HG03469 (cell line): ENCODE measurements around the gene ZNF124.
"Not testable (repeated sequence)": the region's sequence is repeated elsewhere in the genome, so short reads cannot be mapped to it uniquely, and the experiment has no call there.

ENCODE experiments used
- ATAC-seq: cut with Tn5 transposase; IDR thresholded peaks from one replicate; pipeline ENCODE4 v1.9.1; 2021; ENCODE audit warnings: mild to moderate bottlenecking, moderate library complexity, moderate number of reproducible peaks; ENCODE audit not compliant: unreplicated experiment

Gene ZNF124

DNA sequence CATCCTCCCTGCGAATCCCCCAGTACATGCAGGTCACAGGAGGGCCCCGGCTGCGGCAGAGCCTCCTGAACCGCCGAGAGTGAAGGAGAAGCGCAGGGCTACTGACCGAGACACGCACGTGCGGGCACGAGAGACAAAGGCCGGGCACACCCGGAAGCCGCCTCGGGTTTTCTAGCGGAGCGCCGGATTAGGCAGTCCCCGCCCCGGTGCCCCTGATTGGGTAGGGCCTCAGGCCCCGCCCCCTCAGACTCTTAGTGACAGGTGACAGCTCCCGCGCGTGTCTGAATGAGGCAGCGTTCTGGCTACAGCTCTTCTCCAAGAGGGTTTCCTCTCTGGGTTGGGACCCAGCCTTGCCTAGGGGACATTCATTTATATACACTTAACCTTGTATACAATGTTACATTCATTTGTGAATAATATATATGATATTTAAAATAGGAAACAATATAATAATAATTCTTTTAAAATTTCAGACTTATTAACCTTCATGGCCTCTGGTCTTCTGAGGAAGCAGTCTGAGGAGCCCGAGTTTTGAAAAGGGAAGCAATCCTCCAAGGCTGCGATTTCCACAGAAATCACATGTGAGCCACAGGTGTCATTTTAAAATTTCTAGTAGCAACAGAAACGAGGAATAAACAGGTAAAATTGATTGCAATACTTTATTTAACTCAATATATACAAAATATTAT is at the start of gene ZNF124:
Gene ZNF124 (minus strand): TSS at position 146 of the 689 bp plus-strand sequence. CDS start 143 bp downstream, at position 3.
- peak; percentile 96 for ATAC-seq

DNA sequence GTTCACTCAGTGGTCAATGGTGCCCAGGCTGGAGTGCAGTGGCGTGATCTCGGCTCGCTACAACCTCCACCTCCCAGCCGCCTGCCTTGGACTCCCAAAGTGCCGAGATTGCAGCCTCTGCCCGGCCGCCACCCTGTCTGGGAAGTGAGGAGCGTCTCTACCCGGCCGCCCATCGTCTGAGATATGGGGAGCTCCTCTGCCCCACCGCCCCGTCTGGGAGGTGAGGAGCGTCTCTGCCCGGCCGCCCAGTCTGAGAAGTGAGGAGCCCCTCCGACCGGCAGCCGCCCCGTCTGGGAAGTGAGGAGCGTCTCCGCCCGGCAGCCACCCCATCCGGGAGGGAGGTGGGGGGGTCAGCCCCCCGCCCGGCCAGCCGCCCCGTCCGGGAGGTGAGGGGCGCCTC is 48.5 kb upstream of the ZNF124 start:
- ATAC-seq = not testable (repeated sequence)

DNA sequence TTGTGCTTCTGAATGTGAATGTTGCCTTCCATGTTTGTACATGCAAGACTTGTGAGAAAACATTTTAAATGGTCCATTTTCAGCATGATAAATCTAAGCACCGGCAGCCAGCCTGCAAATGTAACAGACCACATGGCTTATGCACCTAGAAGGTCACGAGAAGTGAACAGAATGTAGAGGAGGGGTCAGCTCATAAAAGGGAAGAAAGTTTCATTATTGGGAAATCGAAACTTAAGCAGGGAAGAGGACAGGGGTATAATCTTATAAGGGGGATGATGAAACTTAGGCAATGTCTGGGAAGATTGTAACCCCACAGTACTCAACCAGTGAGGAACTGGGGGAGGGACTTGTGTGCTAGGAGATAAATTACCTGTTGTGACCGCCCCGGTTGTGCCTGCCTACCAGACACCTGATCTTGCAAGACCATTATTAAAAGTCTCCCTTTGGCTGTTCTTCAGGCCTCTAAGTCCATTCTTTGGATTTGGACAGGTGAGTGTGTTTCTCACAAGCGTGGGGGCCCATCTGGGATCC is 46.4 kb upstream of the ZNF124 start:
- ATAC-seq = no peak

DNA sequence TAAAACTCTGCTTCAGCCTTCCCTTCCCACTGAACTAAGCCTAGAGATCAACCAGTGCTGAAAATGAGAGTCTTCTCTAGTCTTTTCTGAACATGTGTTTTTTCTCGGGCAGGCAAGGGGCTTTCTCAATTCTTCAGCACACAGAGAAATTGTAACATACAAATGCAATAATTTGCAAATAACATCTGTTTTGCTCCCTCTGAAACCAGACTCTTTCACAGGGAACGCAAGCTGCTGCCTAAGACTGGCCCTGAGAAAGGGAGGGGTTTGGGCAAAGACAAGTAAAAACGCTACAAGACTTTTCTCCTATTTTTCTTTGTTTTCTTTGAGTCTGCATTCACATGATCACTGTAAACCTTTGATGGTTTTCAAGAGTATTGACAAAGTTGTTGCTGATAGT is 44.4 kb upstream of the ZNF124 start:
- ATAC-seq = no peak

DNA sequence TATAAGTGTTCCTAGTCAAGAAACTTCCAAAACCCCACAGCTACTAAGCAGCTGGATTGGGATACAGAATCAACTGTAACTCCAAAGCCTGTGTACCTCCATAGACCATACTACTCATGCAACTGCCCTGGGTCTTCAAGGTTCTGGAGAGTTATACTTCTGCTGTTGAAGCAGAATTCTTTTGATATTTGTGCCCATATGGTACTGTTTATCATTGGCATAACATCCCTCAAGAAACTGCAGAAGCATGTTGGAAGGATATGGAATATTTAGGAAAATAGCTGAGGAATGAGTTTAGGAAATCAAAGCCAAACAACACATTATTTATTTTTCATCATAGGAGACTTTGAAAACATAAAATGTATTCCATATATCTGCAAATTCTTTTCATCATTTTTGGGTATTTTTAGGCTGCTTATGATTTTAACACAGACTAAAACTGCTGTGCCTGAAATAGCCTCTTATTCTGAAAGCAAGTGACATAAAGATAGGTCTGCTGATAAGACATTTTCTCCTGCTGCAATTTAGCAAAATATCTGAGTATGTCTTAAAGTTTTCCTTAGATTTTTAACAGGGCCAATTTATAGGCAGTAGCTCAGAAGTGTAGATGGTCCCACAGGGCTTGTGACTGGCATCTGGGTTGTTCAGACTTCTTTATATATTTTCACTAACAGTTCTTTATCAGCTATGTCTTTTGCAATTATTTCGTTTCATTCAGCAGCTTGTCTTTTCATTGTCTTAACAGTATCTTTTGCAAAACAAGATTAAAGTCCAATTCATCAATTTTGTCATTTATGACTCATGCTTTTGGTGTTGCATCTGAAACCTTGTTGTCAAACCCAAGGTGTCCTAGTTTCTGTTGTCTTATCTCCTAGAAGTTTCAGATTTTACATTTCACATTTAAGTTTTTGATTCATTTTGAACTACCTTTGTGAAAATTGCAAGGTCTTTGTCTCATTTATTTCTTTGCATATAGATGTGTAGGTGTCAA is 41.1 kb upstream of the ZNF124 start:
- no peak for ATAC-seq

DNA sequence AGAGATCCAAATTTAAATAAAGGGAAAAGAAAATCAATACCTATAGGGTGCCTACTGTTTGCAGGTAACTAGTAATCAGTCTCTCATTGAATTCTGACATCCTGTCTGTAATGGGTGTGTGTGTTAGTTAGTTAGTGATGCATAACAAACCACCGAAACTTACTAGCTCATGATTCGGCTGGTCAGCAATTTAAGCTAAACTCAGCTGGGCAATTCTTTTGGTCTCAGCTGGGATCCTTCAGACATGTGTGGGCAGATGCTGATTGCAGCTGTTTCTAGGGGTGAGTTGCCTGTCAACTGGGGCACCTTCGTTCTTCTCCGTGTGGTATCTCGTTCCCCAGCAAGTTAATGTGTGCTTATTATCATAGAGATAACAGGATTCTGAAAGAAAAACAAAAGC is 40.2 kb upstream of the ZNF124 start:
- ATAC-seq = peak; percentile 51

DNA sequence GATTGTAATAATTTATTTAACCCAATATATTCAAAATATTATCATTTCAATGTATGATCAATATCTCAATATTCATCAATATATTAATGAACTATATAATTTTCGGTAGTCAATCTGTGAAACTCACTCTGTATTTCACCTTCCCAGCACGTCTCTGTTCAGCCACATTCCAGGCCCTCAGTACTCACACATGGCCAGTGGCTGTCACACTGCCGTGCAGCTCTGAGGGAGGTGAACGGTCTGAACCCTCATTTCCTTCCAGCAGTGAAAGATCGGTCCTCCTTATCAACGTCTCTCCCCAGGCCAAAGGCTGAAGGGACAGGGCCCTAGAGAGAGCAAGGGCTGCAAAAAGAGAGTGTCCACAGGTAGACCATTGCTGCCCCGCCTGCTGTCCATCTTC is 39.5 kb upstream of the ZNF124 start:
- no peak for ATAC-seq

DNA sequence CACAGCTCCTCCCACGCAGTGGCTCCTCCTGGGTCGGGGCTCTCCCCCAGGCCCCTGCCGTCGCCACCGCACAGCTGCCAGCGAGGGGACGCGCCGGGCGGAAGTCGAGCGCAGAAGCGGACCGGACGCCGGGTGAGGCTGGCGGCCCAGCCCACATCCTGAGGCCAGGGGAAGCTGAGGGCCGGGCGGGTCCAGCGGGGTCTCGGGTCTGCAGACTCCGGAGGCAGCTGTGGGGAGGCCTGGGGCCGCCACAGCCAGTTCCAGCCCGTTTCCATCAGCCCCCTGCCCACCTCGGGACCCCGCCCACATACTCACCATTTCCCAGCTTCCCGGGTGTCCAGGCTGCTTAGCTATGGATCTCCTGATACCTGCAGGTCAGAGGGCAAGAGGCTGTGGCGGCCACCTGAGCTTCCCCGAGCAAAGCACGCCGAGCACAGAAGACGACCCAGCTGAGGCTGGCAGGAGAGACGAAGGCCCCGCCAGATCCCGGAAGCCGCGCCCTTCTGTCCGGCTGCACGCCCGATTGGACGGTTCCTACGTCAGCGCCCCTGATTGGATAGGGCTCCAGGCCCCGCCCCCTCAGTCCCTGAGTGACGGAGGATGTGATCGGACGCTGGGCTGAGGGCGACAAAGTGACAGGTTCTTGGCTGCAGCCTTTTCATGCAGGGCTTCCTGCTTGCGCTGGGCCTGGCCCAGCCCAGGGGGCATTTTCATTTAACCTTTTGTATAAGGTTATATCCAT is 38.7 kb upstream of the ZNF124 start:
- peak; percentile 87 for ATAC-seq

DNA sequence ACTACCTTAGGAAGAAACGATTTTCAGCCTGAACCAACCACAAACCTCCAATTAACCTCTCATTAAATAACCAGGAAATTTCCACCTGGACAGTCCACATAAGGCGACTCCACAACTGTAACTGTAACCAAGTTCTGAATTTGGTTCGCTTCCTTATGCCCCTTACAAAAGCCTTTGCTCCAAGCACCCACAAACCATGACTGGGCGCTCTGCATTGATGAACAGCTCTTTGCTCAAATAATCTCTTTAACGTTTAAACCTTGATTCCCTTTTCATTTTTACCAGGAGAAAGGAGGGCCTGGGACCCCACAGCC is 38.2 kb upstream of the ZNF124 start:
- peak; percentile 7 for ATAC-seq

DNA sequence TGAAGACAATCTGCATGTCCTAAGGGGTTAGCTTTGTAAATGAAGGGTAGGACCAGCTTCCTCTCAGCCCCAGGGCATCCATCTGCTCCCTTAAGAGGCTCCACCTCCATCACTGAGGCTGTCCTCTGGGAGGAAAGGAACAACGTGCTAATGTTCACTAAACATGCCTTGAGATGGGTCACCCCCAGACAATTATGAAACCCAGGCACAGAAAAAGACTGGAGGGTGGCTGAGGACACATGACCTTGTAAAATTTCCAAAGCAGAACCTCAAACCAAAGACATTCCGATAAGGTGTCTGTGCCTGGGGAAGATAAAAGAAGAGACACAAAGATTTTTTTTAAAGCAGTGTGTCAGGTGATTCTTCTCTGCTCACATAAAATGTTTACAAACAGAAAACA is 37.6 kb upstream of the ZNF124 start:
- no peak for ATAC-seq

DNA sequence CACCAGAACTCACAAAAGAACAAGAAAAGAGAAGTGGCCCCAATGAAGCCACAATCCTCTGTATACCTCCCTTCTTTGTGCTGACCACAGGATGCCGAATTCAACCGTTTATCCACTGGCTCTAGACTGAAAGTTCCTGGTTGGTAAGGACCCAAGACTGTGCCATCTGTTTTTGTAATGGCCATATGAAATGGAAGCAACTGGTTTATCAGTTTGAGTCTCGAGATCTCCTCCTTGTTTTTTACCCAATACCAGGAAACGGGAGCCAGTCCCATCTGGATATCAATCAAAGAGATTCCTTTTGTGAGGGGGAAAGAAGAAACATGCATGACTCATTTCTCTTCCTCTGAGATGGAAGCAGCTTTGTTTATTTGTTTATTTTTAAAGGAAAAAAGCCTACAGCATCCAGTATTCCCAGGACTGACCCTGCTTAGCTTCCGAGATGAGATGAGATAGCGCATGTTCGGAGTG is 32.4 kb upstream of the ZNF124 start:
- ATAC-seq = no peak

DNA sequence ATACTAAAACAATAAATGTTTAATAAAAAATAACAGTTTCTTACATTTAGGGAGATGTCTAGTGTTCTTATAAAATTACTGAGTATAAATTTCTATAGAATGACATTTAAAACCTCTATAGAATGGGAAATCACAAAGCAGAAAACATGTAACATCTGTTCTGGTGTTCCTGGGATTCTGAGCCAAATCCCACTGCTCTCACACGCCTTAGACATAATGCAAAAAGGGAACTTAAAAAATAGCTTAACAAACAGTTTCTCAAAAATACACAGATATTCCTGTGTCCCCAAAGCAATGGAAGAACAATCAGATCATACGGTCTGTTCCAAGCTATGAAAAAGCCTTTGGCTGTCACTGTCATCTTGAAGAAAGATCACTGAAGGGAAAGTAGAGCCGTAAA is 27.0 kb upstream of the ZNF124 start:
- ATAC-seq = no peak

DNA sequence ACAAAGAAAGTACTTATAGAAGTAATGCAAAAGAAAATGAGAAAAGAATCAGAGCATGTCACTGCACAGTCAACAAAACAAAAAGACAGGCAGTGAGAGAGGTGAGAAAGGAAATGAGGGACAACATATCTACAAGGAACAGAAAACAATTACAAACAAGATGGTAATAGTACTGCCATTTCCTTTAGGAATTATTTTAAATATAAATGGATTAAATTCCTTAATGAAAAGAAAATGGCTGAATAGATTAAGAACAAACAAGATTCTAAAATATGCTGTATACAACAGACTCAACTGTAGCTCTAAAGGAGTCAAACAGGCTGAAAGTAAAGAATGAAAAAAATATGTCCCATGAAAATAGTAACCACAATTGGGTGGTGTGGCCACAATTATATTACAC is 22.1 kb upstream of the ZNF124 start:
- ATAC-seq = no peak

DNA sequence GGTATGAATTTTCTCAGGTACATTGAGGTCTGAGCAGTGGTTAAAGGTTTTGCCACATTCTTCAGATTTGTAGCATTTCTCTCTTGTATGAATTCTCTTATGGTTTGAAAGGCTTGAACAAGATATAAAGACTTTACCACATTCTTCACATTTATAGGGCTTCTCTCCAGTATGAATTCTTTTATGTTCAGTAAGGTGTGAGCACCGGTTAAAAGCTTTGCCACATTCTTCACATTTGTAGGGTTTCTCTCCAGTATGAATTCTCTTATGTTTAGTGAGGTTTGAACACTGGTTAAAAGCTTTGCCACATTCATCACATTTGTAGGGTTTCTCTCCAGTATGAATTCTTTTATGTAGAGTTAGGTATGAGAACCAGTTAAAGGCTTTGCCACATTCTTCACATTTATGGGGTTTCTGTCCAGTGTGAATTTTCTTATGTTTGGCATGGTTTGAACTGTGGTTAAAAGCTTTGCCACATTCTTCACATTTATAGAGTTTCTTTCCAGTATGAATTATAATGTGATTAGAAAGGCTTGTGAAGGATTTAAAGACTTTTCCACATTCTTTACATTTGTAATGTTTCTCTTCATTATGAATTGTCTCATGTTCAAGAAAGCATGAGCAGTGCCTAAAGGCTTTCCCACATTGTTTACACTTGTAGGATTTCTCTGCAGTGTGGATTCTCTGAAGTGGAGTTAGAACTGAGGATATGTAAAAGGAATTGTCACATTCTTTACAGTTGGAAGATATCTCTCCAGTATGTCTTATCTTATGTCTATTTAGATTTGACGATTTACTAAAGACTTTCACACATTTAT is 18.4 kb upstream of the ZNF124 start:
- no peak for ATAC-seq

DNA sequence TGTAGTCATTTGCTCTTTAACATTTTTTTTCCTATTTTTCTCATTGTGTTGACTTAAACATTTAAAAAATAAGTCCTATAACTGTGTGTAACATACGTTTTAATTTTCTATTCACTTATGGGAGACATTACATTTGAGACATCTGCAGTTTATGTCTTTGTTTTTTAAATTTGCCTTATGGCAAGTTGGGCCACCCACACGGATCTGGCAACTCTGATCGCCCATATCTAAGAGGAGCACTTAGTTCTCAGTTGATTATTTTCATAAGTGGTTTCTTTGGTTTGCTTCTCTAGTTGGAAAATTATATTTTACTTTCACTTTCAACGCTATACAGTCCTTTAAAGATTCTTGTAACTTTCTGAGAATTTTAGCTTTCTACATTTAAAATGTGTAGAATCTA is 13.8 kb upstream of the ZNF124 start:
- ATAC-seq = no peak

DNA sequence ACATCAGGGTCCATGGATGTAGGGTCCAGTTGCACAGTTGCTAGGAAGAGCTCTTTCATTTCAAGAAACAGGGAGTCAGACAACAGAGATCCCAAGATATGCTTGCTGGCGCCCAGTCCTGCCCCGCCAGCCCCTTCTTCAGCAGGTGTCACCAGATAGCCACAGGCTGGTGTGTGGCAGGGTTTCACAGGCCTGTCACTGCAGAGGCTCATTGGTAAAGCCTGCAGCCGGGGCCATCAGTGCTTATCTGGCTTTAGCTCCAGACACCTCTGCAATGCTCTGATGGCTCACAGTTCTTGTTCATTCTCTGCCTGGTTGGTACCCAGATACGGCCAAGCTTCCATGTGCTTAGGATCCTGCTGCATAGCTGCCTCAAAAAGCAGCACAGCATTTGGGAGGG is 12.4 kb upstream of the ZNF124 start:
- ATAC-seq = no peak

DNA sequence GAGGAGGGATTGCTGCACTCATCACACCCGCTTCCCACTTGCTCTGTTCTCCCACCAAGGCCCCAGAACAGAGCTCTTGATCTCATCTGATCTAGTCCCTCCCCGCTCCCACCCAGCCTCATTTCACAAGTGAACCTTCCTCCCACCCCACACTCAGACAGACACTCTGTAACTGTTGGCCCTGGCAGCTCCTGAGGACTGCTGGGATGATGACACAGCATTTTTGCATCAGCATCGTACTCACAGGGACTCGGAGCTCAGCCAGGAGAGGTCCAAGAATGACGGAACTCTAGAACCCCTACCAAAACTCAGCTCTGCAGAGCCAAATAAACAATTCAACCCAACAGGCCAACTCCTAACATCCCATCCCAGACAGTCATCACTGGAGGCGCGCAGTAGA is 11.2 kb upstream of the ZNF124 start:
- ATAC-seq = no peak

DNA sequence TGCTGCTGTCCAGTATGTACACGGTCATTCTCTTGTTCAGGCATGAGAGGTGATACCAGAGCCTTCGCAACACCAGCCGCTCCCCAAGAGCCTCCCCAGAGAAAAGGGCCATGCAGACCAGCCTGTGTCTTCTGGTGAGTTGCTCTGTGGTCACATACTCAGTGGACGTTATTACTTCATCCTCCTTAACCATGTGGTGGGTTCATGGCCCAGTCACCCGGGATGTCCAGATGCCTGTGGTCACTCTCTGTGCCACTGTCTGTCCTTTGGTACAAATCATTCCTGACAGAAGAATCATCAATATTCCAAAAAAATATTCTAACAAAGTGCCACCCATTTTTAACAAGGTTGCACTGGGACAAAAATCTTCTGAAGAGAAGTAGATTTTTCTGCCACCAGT is 8.8 kb upstream of the ZNF124 start:
- ATAC-seq = no peak

DNA sequence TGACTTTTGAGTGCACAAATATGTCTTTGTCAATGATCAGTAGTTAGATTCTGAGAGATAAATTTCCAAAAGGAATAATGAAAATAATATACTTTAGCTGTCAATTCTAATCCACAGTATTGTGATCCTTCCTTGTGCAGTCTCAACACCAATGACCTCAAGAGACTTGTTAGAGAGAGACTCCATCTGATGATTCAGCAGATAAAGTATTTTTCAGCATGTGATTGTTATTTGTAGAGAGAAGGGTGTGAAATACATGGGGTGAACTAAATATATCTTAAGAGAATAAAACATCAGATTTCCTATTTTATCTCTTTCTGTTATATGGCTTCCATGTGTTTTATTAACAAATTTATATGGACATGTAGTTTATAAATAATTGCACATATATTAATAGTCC is 5.9 kb upstream of the ZNF124 start:
- no peak for ATAC-seq

DNA sequence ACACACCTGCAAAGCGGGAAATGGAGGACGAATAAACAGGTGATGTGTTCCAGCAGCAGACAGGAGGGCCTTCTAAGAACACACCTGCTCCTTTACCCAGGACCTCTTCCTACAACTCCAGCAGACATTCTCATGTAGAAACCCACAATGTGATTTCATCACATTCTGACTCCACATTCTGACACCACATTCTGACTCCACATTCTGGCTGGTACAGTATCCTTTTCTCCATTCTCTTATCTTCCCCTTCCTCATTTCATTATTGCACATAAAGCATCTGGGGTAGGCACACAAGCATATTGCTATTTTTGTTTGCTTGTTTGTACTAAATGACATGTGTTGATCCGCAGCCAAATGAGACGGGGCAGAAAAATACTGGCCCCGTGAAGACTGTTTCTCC is 3.6 kb upstream of the ZNF124 start:
- no peak for ATAC-seq
